HG03103 (cell line): Measurements from ENCODE around the gene PTPRZ1.

ENCODE experiments used
- ATAC-seq: cut with Tn5 transposase; IDR thresholded peaks from one replicate; pipeline ENCODE4 v1.9.1; 2021; ENCODE audit warnings: low read depth; ENCODE audit not compliant: unreplicated experiment

The PTPRZ1 gene

GRCh38 chr7:121945480-121946236 lies 72.7 kb downstream of the PTPRZ1 start:
- no peak for ATAC-seq

- no peak for ATAC-seq
These were observed 80.2 kb downstream of the PTPRZ1 start for GRCh38 chr7:121953164-121953563.

- no peak for ATAC-seq
These were observed 80.6 kb downstream of the PTPRZ1 start for GRCh38 chr7:121953601-121954000.

- ATAC-seq, result no peak
These were observed 81.8 kb downstream of the PTPRZ1 start for GRCh38 chr7:121954803-121955202.

GRCh38 chr7:121957626-121958025 lies 84.7 kb downstream of the PTPRZ1 start:
- no peak for ATAC-seq

GRCh38 chr7:121960678-121961077 lies 87.7 kb downstream of the PTPRZ1 start:
- ATAC-seq, result no peak

- no peak for ATAC-seq
These were observed 88.3 kb downstream of the PTPRZ1 start for GRCh38 chr7:121961089-121961867.

GRCh38 chr7:121966276-121966934 lies 93.4 kb downstream of the PTPRZ1 start:
- no peak for ATAC-seq

- ATAC-seq, result no peak
These were observed 94.0 kb downstream of the PTPRZ1 start for GRCh38 chr7:121966935-121967332.

- ATAC-seq, result no peak
These were observed 112.6 kb downstream of the PTPRZ1 start for GRCh38 chr7:121985476-121986030.

- no peak for ATAC-seq
These were observed 119.1 kb downstream of the PTPRZ1 start for GRCh38 chr7:121992068-121992467.

- ATAC-seq, result peak; percentile 95
These were observed 121.9 kb downstream of the PTPRZ1 start for GRCh38 chr7:121994625-121995410.

- ATAC-seq, result no peak
These were observed 133.7 kb downstream of the PTPRZ1 start for GRCh38 chr7:122006687-122007086.

GRCh38 chr7:122010116-122010515 lies 137.2 kb downstream of the PTPRZ1 start:
- ATAC-seq, result no peak

GRCh38 chr7:122013065-122013464 lies 140.1 kb downstream of the PTPRZ1 start:
- ATAC-seq, result peak; percentile 49

- ATAC-seq, result no peak
These were observed 140.7 kb downstream of the PTPRZ1 start for GRCh38 chr7:122013630-122014029.

GRCh38 chr7:122014697-122015096 lies 141.7 kb downstream of the PTPRZ1 start:
- ATAC-seq, result no peak

- no peak for ATAC-seq
These were observed 145.1 kb downstream of the PTPRZ1 start for GRCh38 chr7:122018032-122018431.

GRCh38 chr7:122027058-122027457 lies 154.1 kb downstream of the PTPRZ1 start:
- ATAC-seq, result no peak

GRCh38 chr7:122033641-122034040 lies 160.7 kb downstream of the PTPRZ1 start:
- ATAC-seq, result no peak
